Measurements from ENCODE around the gene CDIP1.
A peak's percentile ranks its signal among the peaks of the same experiment; 100 is the strongest.

Gene CDIP1

DNA sequence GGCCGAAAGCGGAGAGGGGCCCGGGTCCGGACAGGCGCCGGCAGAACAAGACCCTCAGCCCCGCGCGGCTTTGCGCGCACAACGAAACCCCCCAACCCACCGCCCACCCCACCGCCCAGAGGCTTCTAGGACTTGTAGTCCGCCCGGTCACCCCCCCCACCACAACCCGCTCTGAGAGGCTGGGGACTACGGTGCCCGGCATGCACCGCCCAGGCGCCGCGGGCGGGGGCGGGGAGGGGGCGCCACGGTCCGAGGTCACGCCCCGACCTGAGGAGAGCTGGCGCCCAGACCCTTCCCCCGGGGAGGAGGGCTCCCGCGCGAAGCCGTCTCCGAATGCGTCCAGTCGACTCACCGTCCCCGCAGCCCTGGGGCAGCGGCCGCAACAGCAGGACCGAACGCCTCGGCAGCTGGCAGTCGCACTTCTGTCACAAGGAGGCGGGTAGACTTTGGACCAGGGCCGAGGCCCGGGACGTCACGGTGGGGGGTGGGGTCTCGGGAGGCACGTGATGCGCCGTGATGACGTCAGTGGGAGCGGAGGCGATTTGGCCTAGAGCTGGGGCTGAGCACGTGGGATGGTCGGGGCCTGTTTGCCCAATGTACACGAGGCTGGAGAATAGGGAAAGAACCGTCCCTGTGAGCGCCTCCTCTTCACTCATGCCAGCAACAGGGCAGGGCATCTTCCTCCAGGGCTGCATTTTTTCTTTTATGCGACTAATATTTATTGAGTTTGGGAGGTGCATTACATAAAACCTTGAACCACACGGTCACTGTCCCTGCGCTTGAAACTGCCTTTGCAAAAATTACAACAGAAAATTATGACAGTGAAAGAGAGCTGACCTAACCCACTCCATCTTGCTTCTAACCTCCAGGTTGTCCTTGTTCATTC, at the start of gene CDIP1:
TSS of gene CDIP1 (minus strand) at position 424 of the 886 bp plus-strand sequence. CDS start 24,643 bp downstream, outside the sequence.
- H3K27ac ChIP-seq, result peak within 1 kb of the TSS; percentile 94
- TF ChIP-seq, protein P1, sequence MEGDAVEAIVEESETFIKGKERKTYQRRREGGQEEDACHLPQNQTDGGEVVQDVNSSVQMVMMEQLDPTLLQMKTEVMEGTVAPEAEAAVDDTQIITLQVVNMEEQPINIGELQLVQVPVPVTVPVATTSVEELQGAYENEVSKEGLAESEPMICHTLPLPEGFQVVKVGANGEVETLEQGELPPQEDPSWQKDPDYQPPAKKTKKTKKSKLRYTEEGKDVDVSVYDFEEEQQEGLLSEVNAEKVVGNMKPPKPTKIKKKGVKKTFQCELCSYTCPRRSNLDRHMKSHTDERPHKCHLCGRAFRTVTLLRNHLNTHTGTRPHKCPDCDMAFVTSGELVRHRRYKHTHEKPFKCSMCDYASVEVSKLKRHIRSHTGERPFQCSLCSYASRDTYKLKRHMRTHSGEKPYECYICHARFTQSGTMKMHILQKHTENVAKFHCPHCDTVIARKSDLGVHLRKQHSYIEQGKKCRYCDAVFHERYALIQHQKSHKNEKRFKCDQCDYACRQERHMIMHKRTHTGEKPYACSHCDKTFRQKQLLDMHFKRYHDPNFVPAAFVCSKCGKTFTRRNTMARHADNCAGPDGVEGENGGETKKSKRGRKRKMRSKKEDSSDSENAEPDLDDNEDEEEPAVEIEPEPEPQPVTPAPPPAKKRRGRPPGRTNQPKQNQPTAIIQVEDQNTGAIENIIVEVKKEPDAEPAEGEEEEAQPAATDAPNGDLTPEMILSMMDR (conservative IDR thresholded peaks at IDR 0.05), result no peak
- TF ChIP-seq ZFX (IDR thresholded peaks at IDR 0.05), result peak; percentile 15; the same call in 1 of the 2 replicates

DNA sequence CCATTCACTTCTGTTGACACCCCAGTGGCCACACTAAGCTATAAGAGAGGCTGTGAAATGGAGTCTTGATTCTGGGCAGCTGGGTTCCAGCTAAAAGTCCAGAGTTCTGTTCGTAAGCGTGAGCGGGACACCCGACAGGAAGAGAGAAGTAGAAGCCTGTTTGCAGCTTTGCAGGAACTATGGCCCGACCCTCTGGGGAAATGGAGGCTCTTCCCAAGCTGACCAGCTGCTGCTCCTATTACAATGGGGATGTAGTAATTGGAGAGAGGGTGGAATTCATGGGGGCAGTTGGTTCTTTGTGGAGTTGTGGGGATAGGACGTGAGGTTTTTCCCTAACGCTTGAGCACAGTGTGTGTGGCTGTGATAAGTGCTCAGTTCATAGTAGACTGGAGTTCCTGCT, 47.7 kb upstream of the CDIP1 start:
- TF ChIP-seq, protein P1 (conservative IDR thresholded peaks at IDR 0.05), result no peak
- no peak overlapping the region for H3K27ac ChIP-seq

DNA sequence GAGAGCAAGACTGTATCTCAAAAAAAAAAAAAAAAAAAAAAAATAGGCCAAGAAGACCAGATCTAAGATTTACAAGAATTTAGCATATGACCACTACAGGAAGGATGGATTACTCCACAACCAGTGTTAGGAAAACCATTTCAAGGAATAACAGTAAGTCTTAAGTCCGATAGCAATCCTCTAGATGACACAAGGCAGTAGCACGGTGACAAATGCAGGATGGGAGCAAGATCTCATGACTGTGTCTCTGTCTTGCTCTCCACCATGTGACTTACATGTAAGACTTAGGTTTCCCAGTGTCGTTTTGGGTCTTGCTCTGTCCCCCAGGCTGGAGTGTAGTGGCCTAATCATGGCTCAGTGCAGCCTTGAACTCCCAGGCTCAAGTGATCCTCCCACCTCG, 45.3 kb upstream of the CDIP1 start:
- TF ChIP-seq, protein P1 (conservative IDR thresholded peaks at IDR 0.05), result no peak
- TF ChIP-seq ZFX (IDR thresholded peaks at IDR 0.05), result no peak
- H3K27ac ChIP-seq, result no peak overlapping the region

DNA sequence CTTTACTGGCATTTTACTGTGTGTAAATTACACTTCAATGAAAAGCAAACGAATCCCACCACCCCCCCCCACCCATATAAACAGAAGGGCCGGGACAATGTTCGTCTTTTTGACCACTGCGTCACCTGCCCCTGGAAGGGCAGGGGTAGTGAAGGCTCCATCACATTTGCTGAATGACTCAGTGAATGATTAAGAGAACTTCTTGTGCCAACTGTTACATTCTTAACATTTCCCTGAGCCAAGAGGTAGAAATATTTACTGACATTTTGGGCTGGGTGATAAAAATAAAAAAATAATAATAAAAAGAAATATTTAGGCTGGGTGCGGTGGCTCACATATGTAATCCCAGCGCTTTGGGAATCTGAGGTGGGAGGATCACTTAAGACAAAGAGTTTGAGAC, 41.7 kb upstream of the CDIP1 start:
- no peak overlapping the region for H3K27ac ChIP-seq
- TF ChIP-seq, protein P1 (conservative IDR thresholded peaks at IDR 0.05), result no peak
- no peak for TF ChIP-seq ZFX (IDR thresholded peaks at IDR 0.05)

DNA sequence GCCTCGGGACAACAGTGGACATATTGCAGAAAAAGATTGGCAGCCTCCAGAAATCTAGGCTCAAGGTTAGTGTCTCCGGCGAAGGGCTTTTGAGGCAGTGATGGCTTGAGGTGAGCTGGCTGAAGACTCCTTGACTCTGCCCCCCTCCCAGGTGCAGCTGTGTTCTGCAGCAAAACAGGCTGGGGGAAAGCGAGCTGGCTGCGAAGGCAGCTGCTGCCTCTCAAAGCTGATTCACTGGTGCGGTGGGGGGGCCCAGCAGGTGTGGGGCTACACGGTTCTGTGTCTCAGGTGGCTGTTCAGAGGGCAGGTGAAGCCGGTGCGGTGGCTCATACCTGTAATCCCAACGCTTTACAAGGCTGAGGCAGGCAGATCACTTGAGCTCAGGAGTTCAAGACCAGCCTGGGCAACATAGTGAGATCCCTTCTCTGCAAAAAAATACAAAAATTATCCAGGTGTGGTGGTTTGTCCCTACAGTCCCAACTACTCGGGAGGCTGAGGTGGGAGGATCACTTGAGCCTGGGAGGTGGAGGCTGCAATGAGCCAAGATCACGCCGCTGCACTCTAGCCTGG, 40.5 kb upstream of the CDIP1 start:
- H3K27ac ChIP-seq, result no peak overlapping the region
- TF ChIP-seq ZFX (IDR thresholded peaks at IDR 0.05), result no peak
- TF ChIP-seq, protein P1 (conservative IDR thresholded peaks at IDR 0.05), result no peak

DNA sequence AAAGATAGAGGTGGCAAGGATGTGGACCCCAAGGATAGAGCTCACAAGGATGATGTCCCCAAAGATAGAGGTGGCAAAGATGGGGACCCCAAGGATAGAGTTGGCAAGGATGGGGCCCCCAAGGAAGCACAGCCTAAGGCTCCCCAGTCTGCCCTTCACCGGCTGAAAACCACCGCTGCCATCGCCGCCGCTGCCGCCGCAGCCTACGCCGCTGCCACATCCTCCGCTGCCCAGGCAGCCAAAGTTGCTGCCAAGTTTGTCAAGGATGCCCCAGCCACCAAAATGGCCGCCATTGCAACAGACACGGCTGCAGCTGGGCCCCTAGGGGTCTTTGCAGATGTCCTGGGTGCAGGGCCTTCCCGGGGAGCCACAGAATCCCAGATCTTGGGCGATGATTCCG, 37.4 kb upstream of the CDIP1 start:
- H3K27ac ChIP-seq, result peak overlapping the region; percentile 52; the same call in 1 of the 2 replicates
- TF ChIP-seq, protein P1 (conservative IDR thresholded peaks at IDR 0.05), result no peak
- TF ChIP-seq ZFX (IDR thresholded peaks at IDR 0.05), result no peak
